Endodermal cell (in vitro differentiated cells): Measurements from ENCODE around the gene PPP1R10. TPM values are rescaled to one million over a fixed set of nuclear protein-coding genes. Genes with fewer than 3 reads are reported as not detected.

Experiments
- DNase-seq: peaks from one replicate; pipeline ENCODE4 v3.0.0-alpha.2; 2017
- H3K27ac ChIP-seq: 2 replicates; pipeline ENCODE4 v1.5.1; 2013; ENCODE audit warnings: mild to moderate bottlenecking, low read depth, low read length, moderate library complexity
- H3K27me3 ChIP-seq: 2 replicates; pipeline ENCODE4 v1.6.1; 2013; ENCODE audit warnings: mild to moderate bottlenecking, low read length, moderate library complexity; ENCODE audit not compliant: insufficient read depth, control insufficient read depth, poor library complexity, severe bottlenecking
- H3K36me3 ChIP-seq: 2 replicates; pipeline ENCODE4 v1.7.0; 2013; ENCODE audit warnings: mild to moderate bottlenecking, low read length, moderate library complexity; ENCODE audit not compliant: control insufficient read depth, insufficient read depth
- H3K4me1 ChIP-seq: one replicate; pipeline ENCODE4 v1.7.0; 2013; ENCODE audit warnings: low read length; ENCODE audit not compliant: control insufficient read depth, insufficient read depth
- H3K4me3 ChIP-seq: 2 replicates; pipeline ENCODE4 v1.5.1; 2013; ENCODE audit warnings: mild to moderate bottlenecking, low read length, moderate library complexity
- H3K9ac ChIP-seq: 2 replicates; pipeline ENCODE4 v1.6.1; 2013; ENCODE audit warnings: mild to moderate bottlenecking, low read length, moderate library complexity; ENCODE audit not compliant: poor library complexity, severe bottlenecking; ENCODE audit errors: extremely low read depth
- H3K9me3 ChIP-seq: 2 replicates; pipeline ENCODE4 v1.6.1; 2013; ENCODE audit warnings: mild to moderate bottlenecking, low read length, moderate library complexity; ENCODE audit not compliant: control insufficient read depth
- H3K27ac Mint-ChIP-seq: 2 replicates; pipeline ENCODE4 v1.8.0; 2020; ENCODE audit warnings: mixed read lengths
- H3K27me3 Mint-ChIP-seq: 2 replicates; pipeline ENCODE4 v1.8.0; 2021; ENCODE audit warnings: mild to moderate bottlenecking, mixed read lengths; ENCODE audit not compliant: insufficient read depth
- H3K36me3 Mint-ChIP-seq: 2 replicates; pipeline ENCODE4 v1.8.0; 2020; ENCODE audit warnings: low read depth, mixed read lengths
- H3K4me1 Mint-ChIP-seq: 2 replicates; pipeline ENCODE4 v1.8.0; 2020; ENCODE audit warnings: mixed read lengths
- H3K4me3 Mint-ChIP-seq: 2 replicates; pipeline ENCODE4 v1.8.0; 2020; ENCODE audit warnings: mild to moderate bottlenecking, moderate library complexity, mixed read lengths
- H3K9me3 Mint-ChIP-seq: 2 replicates; pipeline ENCODE4 v1.8.0; 2020; ENCODE audit warnings: mild to moderate bottlenecking, mixed read lengths
- WGBS, 2 experiments: methylation state at CpG; one replicate each; pipeline versions ENCODE4 v1.1.5 to v1.1.7; 2013; ENCODE audit warnings: missing lambda C conversion rate in 2 of 2, mixed read lengths in 1 of 2; ENCODE audit not compliant: insufficient coverage in 1 of 2, insufficient read length in 1 of 2; 5-methylcytosine and 5-hydroxymethylcytosine counted together
- total RNA-seq, 2 donors: library from RNA; stranded (reverse); fragmentation: NEBNext Ultra II Directional in 1 of 2; extraction: Animal tissue kit (Norgen Biotek cat#: 25700) in 1 of 2; gene quantifications; 2 replicates in 1 of 2; 3 replicates in 1 of 2; pipeline ENCODE4 v1.2.1, GENCODE V29; 2021
- TF ChIP-seq, protein P1 (sequence below): fragments of 200-600 bp; sonication (generic); conservative IDR thresholded peaks from 2 replicates; pipeline ENCODE4 v1.5.0; 2021; ENCODE audit warnings: antibody characterized with exemption, mild to moderate bottlenecking

PPP1R10 gene
- total RNA-seq, 2 donors from 2014 or later = 122 to 126 TPM

GRCh38 chr6:30619561-30619960 lies 2.5 kb upstream of the PPP1R10 start:
- no peak overlapping the region for H3K27ac ChIP-seq
- DNase-seq = no peak
- no peak overlapping the region for H3K9ac ChIP-seq
- TF ChIP-seq, protein P1, sequence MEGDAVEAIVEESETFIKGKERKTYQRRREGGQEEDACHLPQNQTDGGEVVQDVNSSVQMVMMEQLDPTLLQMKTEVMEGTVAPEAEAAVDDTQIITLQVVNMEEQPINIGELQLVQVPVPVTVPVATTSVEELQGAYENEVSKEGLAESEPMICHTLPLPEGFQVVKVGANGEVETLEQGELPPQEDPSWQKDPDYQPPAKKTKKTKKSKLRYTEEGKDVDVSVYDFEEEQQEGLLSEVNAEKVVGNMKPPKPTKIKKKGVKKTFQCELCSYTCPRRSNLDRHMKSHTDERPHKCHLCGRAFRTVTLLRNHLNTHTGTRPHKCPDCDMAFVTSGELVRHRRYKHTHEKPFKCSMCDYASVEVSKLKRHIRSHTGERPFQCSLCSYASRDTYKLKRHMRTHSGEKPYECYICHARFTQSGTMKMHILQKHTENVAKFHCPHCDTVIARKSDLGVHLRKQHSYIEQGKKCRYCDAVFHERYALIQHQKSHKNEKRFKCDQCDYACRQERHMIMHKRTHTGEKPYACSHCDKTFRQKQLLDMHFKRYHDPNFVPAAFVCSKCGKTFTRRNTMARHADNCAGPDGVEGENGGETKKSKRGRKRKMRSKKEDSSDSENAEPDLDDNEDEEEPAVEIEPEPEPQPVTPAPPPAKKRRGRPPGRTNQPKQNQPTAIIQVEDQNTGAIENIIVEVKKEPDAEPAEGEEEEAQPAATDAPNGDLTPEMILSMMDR = no peak
- no peaks in the 10 kb centered on the region for H3K9me3 Mint-ChIP-seq
- 97 to 99% methylated on average over 9 to 11 of the region's 11 CpGs for WGBS, 2 experiments
- H3K4me1 ChIP-seq = no peaks in the 10 kb centered on the region
- no peaks in the 10 kb centered on the region for H3K27me3 Mint-ChIP-seq
- H3K27me3 ChIP-seq = no peaks in the 10 kb centered on the region
- H3K4me1 Mint-ChIP-seq = peaks cover 5% of the 10 kb centered on the region
- no peaks in the 10 kb centered on the region for H3K9me3 ChIP-seq
- H3K4me3 ChIP-seq = no peak overlapping the region
- no peak overlapping the region for H3K27ac Mint-ChIP-seq
- H3K36me3 Mint-ChIP-seq = peaks cover 52% of the 10 kb centered on the region
- H3K36me3 ChIP-seq = peaks cover 56% of the 10 kb centered on the region
- no peak overlapping the region for H3K4me3 Mint-ChIP-seq

GRCh38 chr6:30618270-30618797 lies 1.3 kb upstream of the PPP1R10 start:
- Mint-ChIP-seq H3K9me3 (no peaks in the 10 kb centered on the region), H3K4me1 (peaks cover 12% of the 10 kb centered on the region), H3K36me3 (peaks cover 44% of the 10 kb centered on the region), H3K27ac (peak overlapping the region; percentile 11), H3K27me3 (no peaks in the 10 kb centered on the region), H3K4me3 (peak overlapping the region; percentile 99)
- H3K36me3 ChIP-seq = peaks cover 58% of the 10 kb centered on the region
- peak overlapping the region; percentile 94 for H3K4me3 ChIP-seq
- H3K27me3 ChIP-seq = no peaks in the 10 kb centered on the region
- TF ChIP-seq, protein P1 = no peak
- peak overlapping the region; percentile 100 for H3K9ac ChIP-seq
- no peak for DNase-seq
- H3K9me3 ChIP-seq = no peaks in the 10 kb centered on the region
- peaks cover 2% of the 10 kb centered on the region for H3K4me1 ChIP-seq
- 31 to 38% methylated on average over 6 to 8 of the region's 8 CpGs for WGBS, 2 experiments
- H3K27ac ChIP-seq = no peak overlapping the region

GRCh38 chr6:30617565-30618269 lies 674 bp upstream of the PPP1R10 start, which contains the start of gene MRPS18B:
Gene MRPS18B, plus strand, starts transcription at chr6:30617840. Its CDS starts 26 bp downstream, at chr6:30617866.
- Histone ChIP-seq H3K4me3 (peak within 1 kb of the TSS; percentile 94), H3K27ac (peak within 1 kb of the TSS; percentile 99), H3K4me1 (peaks cover 2% of the 10 kb centered on the region), H3K36me3 (peaks cover 52% of the 10 kb centered on the region), H3K27me3 (no peaks in the 10 kb centered on the region), H3K9me3 (no peaks in the 10 kb centered on the region), H3K9ac (peak within 1 kb of the TSS; percentile 100)
- H3K27ac Mint-ChIP-seq = peak within 1 kb of the TSS; percentile 100
- no peaks in the 10 kb centered on the region for H3K9me3 Mint-ChIP-seq
- peaks cover 43% of the 10 kb centered on the region for H3K36me3 Mint-ChIP-seq
- peak within 1 kb of the TSS; percentile 99 for H3K4me3 Mint-ChIP-seq
- H3K4me1 Mint-ChIP-seq = peaks cover 16% of the 10 kb centered on the region
- TF ChIP-seq, protein P1 = no peak
- no peaks in the 10 kb centered on the region for H3K27me3 Mint-ChIP-seq
- WGBS, 2 experiments = 0 to 1% methylated on average over 26 to 34 of the region's 34 CpGs
- DNase-seq = peak; percentile 97
